SW 1271 (cell line): ENCODE measurements around the gene MTIF3.
A peak's percentile ranks its signal among the peaks of the same experiment; 100 is the strongest.

ENCODE experiments used
- DNase-seq, 2 experiments: peaks; one replicate each; lab custom pipeline; 2025; lab: John Stamatoyannopoulos, UW

Gene MTIF3, protein sequence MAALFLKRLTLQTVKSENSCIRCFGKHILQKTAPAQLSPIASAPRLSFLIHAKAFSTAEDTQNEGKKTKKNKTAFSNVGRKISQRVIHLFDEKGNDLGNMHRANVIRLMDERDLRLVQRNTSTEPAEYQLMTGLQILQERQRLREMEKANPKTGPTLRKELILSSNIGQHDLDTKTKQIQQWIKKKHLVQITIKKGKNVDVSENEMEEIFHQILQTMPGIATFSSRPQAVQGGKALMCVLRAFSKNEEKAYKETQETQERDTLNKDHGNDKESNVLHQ

GRCh38 chr13:27449936-27450828, at the start of gene MTIF3:
TSS of gene MTIF3 (minus strand) at chr13:27450564. CDS start at chr13:27440448, 10,116 bp downstream.
- DNase-seq: peak; percentile 88 to 93

- no peak for DNase-seq
Measured at GRCh38 chr13:27497563-27498230, 47.3 kb upstream of the MTIF3 start.

- DNase-seq: no peak
Measured at GRCh38 chr13:27496536-27497273, 46.3 kb upstream of the MTIF3 start.

GRCh38 chr13:27496006-27496405, 45.6 kb upstream of the MTIF3 start:
- no peak for DNase-seq

- DNase-seq: no peak
Measured at GRCh38 chr13:27495551-27495950, 45.2 kb upstream of the MTIF3 start.

GRCh38 chr13:27493981-27494380, 43.6 kb upstream of the MTIF3 start:
- no peak for DNase-seq

GRCh38 chr13:27489456-27489855, 39.1 kb upstream of the MTIF3 start:
- no peak for DNase-seq

DNA sequence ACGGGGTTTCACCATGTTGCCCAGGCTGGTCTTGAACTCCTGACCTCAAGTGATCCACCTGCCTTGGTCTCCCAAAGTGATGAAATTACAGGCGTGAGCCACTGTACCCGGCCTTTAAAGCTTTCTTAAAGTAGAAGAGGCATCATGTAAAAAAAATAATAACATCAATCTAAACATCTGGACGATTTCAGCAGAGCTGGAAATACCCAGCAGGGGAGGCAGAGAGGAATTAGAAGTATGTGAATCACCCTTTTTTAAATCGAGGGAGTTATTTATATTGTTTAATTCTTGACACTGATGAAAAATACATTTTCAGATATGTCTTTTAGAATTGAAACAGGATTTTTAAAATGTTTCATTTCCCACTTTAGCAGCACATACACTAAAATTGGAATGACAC, 37.4 kb upstream of the MTIF3 start:
- DNase-seq: no peak

DNA sequence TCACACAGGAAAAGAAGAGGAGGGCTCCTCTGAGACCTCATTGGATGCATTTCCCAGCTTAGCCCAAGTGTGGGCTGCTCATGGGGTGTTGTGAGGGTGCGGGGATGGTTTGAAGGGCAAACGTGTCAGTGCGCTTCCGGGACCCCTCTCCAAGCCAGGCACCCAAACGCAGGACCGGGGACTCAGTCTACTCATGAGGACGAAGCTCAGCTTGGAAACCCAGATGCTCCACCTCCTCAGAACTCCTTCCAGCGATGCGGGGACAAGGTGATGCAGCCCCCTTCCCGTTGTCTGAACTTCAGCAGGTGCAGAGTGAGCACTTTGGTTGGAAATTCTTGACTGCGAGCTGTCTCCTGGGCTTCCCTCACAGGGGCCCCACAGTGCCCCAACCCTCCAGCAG, 33.1 kb upstream of the MTIF3 start:
- DNase-seq: no peak

DNA sequence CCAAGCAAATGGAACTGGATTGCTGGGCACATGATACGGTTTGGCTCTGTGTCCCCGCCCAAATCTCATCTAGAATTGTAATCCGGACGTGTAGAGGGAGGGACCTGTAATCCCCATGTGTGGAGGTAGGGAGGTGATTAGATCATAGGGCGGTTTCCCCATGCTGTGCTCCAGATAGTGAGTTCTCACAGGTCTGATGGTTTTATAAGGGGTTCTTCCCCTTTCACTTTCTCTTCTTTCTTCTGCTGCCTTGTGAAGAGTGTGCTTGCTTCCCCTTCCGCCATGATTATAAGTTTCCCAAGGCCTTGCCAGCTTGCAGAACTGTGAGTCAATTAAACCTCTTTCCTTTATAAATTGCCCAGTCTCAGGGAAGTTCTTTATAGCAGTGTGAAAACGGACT, 32.6 kb upstream of the MTIF3 start:
- no peak for DNase-seq

DNA sequence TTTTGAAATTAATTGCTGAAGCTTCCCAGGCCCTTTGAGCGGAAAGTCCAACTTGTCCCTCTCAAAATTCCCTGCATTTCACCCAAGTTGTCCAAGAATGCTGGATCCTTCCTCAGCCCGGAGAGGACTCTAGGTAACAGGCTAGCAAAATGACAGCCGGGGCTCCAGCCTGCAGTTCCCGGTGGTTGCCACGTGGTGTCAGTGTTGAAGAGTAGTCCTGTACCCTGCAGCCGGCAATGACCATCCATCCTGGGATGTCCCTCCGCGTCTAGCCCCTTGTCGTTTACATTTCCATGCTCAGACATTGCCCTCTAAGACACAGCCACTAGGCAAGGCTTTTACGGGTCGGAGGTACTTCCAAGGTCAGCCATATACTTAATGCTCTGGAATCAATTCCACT, 31.4 kb upstream of the MTIF3 start:
- DNase-seq: peak; percentile 3 to 9

DNA sequence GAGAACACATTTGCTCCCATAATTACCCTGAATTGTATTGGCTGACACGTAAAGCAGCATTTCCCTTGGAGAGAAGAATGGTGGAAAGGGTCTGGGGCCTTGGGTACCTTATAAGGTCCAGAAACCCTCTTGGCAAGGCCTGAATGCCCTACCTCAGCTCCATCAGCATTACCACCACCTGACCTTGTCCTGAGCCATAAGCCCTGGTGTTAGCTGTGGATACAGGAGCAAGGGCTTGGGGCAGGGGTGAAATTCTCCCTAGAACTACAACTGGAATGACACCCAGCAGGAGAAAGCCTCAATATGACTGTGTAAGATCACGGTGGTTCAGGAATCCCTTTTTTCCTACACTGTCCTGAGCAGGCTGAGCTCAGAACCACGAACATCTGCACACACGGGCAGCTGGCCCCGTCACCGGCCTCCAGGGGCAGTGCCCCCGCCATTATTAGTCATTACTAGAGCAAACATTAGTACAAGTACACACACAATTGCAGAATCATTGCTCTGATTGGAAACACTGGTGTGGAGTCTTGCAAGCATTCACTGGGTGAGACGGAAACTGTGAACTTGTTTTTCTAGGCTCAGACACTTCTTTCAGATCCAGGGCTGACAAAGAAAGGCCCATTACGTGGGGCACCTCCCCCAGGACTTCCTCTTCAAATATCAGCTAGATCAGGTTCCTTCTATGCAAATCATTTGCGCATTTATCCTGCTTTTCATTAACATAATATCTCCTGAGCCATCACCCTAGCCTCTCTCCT, 26.8 kb upstream of the MTIF3 start:
- DNase-seq: no peak

GRCh38 chr13:27474751-27475268, 24.4 kb upstream of the MTIF3 start:
- no peak for DNase-seq

DNA sequence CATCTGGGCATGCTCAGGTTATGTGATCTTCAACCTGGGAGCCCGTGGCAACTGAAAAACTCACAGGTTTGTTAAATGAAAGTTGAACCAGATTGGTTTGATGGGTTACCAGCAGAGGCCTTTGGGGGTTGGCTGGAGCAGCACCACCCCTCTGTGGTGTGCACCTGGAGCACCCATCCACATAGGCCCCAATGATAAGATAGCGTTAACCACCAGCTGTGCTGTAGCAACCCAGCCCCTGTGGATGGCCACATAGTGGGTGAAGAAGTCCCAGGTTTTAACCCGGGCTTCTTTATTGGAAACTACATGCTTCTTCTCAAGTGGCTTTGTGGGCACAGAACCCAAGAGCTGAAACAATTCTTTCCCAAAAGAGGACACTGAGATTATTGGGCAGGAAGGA, 22.6 kb upstream of the MTIF3 start:
- DNase-seq: no peak

DNA sequence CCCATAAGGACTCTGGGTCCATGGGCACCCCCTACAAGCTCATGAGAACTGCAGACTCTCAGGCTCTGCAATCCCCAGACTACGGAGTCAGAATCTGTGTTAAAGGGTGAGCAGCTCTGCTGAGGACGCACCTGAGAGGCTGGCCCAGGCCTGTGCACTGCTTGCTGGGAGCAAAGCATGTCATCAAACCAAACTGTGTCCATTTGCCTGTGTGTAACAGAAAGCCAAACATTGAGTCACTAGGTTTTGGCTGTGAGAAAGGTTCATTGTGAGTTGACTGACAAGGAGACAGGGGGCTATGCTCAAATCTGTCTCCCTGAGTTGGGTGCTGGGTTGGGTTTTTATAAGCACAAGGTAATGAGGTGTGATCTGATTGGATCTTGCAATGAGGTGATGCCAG, 22.1 kb upstream of the MTIF3 start:
- no peak for DNase-seq

GRCh38 chr13:27470075-27470820, 19.9 kb upstream of the MTIF3 start:
- DNase-seq: no peak

- DNase-seq: no peak
Measured at GRCh38 chr13:27466513-27466912, 16.1 kb upstream of the MTIF3 start.

GRCh38 chr13:27465611-27466010, 15.2 kb upstream of the MTIF3 start:
- no peak for DNase-seq

GRCh38 chr13:27463500-27463899, 13.1 kb upstream of the MTIF3 start:
- no peak for DNase-seq

GRCh38 chr13:27461940-27462584, 11.7 kb upstream of the MTIF3 start:
- DNase-seq: no peak
